GM15510 (cell line): ENCODE results near the gene CST3.

Experiments used
- POLR2A ChIP-seq: IDR thresholded peaks from 3 replicates; pipeline ENCODE4 v1.6.1; 2011; ENCODE audit warnings: borderline replicate concordance; ENCODE audit not compliant: insufficient read length; ENCODE audit errors: extremely low read depth

Gene CST3

DNA sequence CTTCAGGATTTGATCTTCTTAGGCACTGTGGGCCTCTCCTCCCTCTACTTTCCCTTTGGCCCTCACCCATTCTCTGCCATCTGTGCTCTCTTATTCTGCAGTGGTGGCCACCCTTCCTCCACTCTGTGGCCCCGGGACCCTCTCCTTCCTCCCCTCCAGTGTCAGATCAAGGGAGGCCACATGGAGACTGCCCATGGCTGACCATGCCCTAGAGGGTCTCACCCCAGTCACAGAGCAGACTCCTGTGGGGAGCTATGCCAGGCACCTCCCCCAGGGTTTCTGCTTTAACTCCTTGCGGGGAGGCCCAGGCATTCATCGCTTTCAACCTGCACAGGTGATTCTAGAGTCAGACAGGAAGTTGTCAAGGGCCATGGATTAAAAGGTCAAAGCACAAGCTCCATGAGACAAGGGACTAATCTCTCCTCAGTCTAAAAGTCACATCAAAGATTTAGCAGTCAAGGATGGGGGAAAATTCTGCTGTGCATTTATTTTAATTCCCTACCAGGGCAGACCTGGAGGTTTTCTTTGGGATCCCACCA, 15.7 kb upstream of the CST3 start:
- TF ChIP-seq POLR2A, result no peak

DNA sequence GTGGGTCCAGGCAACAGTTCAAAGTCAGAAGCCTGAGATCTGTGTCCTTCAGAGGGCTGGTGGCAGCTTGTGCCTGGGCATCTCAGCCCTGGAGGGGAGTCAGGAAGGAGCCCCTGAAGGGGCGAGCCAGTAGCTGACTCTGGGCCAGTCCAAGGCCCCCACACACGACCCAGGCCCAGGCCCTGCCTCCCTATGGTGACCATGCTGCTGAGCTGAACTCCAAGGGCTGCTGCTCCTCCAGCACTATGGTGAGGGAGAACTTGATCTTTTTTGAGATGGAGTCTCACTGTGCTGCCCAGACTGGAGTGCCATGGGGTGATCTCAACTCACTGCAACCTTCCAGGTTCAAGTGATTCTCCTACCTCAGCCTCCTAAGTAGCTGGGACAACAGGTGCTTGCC, 15.2 kb upstream of the CST3 start:
- no peak for TF ChIP-seq POLR2A

DNA sequence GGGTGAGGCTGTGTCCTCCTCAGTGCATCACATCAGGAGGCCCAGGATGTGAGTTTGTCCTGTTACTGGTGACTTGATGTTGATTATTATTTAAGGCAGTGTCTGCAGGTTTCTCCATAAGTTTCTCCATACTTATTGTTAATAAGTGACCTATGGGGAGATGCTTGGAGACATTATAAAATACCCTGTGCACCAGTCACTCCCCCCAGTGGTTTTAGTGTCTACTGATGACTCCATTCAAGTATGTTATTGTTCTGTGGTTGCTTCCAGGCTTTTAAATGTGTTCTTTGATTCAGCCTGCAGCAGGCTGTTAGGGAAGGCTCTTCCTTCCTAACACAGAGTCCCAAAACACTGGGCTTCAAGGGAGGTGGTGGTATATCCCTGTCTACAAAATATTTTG, 14.6 kb upstream of the CST3 start:
- TF ChIP-seq POLR2A, result no peak

DNA sequence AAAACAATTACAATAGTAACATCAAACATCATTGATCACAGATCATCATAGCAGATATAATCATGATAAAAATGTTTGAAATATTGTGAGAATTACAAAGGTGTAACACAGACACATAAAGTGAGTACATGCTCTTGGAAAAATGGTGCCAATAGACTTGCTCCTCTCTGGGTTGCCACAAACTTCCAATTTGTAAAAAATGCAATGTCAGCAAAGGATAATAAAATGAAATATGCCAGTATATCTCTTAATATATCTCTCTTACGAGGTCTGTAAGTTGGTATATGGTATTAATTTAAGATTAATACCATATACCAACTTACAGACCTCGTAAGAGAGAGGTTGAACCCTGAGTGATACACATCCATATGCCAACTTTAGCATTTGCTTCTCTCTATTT, 13.4 kb upstream of the CST3 start:
- TF ChIP-seq POLR2A, result no peak

DNA sequence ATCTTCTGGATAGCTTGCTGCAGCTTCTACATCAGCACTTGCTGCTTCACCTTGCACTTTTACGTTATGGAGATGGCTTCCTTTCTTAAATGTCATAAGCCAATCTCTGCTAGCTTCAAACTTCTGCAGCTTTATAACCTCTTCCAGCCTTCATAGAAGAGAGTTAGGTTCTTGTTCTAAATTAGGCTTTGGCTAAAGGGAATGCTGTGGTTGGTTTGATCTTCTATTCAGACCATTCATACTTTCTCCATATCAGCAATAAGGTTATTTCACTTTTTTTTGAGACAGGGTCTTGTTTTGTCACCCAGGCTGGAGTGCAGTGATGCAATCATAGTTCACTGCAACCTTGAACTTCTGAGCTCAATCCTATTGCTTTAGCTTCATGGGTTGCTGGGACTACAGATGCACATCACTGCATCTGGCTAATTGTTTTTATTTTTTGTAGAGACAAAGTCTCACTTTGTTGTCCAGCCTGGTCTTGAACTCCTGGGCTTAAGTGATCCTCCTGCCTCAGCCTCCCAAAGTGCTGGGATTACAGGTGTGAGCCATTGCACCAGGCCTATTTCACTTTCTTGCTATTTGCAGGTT, 12.2 kb upstream of the CST3 start:
- TF ChIP-seq POLR2A, result no peak

DNA sequence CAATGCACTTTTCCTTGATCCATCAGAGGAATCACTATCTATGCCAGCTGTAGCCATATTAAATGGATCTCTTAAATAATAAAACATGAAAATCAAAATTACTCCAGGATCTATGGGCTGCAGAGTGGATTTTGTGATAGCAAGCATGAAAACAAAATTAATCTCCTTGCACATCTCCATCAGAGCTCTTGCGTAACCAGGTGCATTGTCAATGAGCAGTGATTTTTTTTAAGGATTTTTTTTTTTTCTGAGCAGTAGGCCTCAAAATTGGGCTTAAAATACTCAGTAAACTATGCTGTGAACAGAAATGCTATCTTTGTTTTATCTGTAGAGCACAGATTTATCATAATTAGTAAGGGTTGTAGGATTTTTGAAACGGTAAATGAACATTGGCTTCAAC, 11.5 kb upstream of the CST3 start:
- TF ChIP-seq POLR2A, result no peak

DNA sequence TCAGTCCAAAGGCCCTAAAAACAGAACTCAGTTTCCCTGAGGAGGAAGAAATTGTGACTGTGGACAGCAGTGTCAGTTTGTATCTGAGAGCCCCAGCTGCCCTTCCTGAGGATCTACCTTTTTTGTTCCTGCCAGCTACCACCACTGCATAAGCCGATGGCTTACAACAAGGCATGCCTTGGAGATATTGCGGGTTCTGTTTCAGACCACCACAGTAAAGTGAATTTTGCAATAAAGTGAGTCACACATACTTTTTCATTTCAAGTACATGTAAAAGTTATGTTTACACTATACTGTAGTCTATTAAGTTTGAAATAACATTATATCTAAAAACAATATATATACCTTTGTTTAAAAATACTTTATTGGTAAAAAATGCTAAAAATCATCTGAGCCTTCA, 9.6 kb upstream of the CST3 start:
- TF ChIP-seq POLR2A, result no peak

DNA sequence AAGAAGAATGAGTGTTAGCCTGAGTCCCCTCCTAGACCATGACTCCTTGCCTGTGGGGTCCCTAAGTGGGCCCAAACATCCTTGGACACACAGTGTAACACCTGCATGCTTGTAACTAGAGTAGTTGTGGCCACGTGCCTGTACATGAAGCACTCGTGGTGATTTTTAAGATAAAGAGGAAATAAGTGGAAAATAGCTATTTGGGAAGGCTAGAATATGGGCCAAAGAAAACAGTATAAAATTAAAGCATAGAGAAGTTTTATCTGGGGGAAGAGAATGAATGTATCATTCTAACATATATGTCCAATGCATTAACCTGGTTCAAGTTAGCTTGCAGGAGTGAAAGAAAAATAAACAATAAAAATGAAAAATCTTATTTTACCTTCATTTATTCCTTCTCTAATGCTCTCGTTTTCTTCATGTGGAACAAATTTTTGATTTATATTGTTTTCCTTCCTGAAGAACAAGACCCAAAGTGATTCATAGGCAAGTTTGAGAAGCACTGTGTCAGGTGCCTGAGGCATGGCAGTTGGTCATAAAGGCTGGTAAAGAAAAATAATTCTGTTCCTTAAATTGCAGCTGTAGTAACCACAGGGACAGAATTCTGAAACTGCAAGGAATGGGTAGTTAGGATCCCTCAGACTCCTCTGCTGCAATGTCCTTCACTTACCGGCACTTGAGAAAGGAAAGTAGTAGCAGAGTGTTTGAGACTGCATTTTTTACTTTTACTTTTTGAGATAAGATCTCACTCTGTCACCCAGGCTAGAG, 8.5 kb upstream of the CST3 start:
- no peak for TF ChIP-seq POLR2A

DNA sequence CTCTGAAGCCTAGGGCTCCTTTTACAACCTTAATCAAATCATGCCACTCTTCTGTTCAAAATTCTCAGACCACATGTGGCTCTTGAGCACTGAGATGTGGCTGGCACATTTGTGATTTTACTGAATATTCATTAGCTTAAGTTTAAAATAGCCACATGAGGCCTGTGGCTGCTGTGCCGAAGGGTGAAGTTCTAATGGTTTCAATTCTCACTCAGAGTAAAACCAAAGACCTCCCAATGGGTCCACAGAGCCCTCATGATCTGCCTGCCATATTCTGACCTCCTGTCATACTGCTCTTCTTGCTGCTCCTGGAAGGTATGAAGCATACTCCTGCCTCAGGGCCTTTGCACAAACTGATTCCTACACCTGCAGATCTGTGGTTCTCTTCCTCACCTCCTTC, 7.8 kb upstream of the CST3 start:
- no peak for TF ChIP-seq POLR2A

DNA sequence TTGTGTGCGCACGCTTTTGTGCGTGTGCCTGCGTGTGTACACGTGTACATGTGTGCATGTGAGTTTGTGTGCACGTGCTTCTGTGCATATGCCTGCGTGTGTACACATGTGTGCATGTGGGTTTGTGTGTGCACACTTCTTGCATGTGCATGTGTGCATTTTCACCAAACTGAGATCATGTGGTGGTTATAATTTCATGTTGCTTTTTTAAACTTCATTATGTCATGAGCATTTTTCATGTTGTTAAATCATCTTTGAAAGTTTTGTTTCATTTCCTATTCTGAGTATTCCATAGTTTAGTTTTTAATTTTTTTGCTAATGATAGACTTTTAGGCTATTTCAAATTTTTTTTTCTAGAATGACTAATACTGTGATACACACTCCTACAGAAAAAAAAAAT, 6.4 kb upstream of the CST3 start:
- no peak for TF ChIP-seq POLR2A

DNA sequence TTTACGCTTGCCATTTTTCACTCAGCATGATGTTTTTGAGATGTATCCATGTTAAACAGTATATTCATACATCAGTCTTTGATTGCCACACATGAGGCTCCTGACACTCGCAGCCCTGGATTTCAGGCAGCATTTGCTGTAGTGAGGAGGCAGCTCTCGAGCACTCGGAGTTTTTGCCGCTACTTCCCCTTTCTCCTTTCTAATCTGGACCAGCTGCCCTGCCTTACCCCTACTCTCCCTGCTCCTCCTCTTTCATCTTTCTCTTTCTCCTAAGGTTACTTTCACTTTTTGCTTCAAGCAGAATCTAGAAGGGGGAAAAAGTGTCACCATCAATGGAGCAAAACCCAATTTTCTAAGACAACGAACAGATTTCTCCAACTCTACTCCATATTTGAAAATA, 5.9 kb upstream of the CST3 start:
- TF ChIP-seq POLR2A, result no peak

DNA sequence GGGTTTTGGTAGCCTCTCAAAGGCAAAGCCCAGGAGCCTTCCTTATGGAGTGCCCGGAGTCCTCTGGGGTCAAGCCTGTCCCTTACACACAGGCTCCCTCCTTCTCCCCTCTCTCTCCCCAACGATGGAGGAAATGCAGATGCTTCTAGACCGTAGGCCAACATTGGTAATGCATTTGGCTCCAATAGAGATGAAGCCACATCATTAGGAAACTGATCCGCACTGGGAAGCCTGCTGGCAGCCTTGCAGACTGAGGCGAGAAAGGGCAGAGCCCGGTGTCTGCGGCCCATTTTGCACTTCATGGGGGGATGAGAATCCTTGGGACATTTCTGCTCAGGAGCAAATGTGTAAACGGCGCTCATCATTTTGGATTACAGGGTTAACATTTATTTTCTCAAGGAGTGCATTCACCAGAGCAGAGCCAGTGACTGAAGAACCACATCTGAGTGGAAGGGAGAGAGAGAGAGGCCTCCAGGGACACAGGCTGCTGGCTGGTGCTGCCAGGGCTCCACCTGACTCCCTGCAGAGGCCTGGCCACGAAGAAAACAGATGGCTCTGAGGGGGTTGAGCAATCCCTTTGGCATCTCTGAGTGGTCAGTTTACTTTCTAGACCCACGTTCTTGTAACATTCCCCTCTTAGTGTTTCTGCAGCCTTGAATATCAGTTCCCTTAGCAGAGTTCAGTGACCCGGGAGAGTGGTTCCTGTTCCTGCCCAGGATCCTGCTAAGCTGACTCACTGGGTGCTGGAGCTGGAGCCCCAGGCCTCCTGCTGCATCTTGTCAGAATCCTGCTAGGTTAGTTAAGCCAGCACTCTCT, 4.4 kb upstream of the CST3 start:
- TF ChIP-seq POLR2A, result no peak

DNA sequence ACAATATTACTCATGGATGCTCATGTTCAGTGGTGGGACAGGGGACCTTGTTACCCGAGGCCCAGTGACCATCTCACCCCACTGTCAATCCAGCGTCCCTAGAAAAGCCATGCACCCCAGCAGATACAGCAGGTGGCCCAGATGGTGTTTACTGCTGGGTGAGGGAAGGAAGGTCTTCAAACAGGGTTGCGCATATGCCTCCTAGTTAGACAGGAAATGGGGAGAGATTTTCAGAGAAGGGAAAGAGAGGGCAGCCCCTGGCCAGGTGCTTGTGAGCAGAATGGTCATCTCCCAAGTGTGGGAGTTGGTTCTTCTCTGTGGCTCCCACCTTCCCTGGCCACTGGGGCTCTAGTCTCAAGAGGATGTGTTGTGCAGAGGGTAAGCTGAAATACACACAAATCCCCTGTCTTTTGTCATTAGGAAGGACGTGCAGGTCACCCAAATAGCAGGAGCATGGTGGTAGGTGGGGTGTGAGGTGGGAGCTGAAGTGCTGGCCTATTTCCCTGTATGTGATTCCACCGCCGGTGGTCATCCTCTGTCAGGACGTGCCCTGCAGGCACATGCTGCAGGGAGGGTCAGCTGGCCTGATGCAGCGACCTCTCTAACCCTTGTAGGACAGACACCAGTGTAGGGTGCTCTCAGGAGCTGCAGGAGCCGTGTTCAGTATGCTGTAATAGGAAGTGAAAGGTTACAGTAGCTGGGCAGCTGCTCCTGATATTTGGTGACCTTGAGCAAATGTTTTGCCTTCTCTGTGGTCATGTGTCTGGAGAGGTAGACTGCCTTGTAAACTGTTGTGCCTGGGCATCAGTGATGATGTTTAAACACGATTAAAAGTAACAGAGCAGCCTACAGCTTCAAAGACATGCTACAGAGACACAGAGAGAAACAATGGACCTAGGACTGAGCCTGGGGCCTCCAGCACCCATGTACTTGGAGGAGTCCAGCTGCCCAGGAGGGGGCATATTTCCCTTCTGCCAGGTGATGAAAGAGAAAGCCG, 3.2 kb upstream of the CST3 start:
- TF ChIP-seq POLR2A, result no peak

DNA sequence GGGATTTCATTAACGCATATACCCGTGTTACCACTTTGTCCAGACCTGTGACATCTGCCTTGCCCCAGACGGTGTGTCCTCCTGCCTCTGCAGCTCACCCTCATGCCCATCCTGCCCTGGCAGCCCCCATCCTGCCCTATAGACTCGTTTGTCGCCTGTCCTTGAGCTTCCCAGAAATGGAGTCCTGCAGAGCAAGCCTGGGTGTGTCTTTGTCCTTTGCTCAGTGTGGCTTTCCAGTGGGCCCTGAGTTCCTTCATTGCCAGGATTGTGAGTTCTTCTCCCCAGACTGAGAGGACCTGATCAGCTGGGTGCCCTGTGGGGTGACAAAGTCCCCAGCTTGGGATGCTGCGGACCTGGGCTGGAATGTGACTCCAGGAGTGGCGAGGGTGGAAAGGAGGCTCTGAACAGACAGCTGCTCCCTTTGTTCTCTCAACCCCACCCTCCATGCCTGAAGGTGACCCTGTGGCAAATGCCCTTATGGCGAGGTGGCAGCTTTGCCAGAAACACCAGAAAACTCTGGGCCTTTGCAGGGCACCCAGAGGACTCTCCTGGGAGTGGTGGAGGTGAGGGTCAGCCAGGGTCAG, 2.4 kb upstream of the CST3 start:
- TF ChIP-seq POLR2A, result no peak
